IPS-15b (cell line): ENCODE measurements around the gene URAD.
"Not testable (repeated sequence)": the region's sequence is repeated elsewhere in the genome, so short reads cannot be mapped to it uniquely, and the experiment has no call there.

Source experiments
- H3K27me3 ChIP-seq: one replicate; pipeline ENCODE4 v1.6.1; 2013; ENCODE audit warnings: low read length; ENCODE audit not compliant: control insufficient read depth, insufficient read depth
- H3K36me3 ChIP-seq: one replicate; pipeline ENCODE4 v1.6.1; 2013; ENCODE audit warnings: low read length; ENCODE audit not compliant: control insufficient read depth, insufficient read depth
- H3K4me1 ChIP-seq: one replicate; pipeline ENCODE4 v1.6.1; 2013; ENCODE audit warnings: mild to moderate bottlenecking, low read length; ENCODE audit not compliant: control insufficient read depth, insufficient read depth
- H3K4me3 ChIP-seq: one replicate; pipeline ENCODE4 v1.5.1; 2013; ENCODE audit warnings: low read depth, low read length
- H3K9ac ChIP-seq: one replicate; pipeline ENCODE4 v1.6.1; 2013; ENCODE audit warnings: low read depth, mild to moderate bottlenecking, low read length
- H3K9me3 ChIP-seq: one replicate; pipeline ENCODE4 v1.6.1; 2013; ENCODE audit warnings: mild to moderate bottlenecking, low read length; ENCODE audit not compliant: control insufficient read depth, insufficient read depth

URAD gene

DNA sequence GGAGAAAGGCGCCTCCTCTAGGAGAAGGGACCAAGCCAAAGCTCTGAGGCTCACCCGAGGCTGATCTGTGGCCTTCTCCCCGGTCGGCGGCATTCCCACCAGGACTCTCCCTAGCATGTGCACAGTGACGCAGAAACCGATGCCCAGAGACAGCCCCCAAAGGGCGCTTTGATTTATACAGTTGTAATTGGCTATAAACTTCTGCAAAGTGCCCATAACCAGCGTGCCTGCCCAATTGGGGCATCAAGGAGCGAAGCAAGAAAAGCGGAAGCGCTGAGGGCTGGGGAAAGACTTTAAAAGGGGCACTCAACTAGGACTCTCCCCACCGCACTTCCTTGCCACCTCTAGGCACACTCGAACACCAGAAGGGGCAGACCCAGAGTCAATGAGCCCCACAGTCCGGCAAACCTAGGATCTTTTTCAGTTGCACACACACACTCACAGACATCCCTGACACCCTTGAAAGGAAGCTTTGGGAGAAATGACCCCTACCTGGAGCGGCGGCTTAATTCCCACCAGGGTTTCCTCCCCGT lies 21.2 kb downstream of the URAD start:
- peak overlapping the region; percentile 40 for H3K4me3 ChIP-seq
- H3K27me3 ChIP-seq = peaks cover 98% of the 10 kb centered on the region
- H3K36me3 ChIP-seq = no peaks in the 10 kb centered on the region
- H3K4me1 ChIP-seq = peaks cover 22% of the 10 kb centered on the region
- H3K9ac ChIP-seq = no peak overlapping the region
- H3K9me3 ChIP-seq = no peaks in the 10 kb centered on the region

DNA sequence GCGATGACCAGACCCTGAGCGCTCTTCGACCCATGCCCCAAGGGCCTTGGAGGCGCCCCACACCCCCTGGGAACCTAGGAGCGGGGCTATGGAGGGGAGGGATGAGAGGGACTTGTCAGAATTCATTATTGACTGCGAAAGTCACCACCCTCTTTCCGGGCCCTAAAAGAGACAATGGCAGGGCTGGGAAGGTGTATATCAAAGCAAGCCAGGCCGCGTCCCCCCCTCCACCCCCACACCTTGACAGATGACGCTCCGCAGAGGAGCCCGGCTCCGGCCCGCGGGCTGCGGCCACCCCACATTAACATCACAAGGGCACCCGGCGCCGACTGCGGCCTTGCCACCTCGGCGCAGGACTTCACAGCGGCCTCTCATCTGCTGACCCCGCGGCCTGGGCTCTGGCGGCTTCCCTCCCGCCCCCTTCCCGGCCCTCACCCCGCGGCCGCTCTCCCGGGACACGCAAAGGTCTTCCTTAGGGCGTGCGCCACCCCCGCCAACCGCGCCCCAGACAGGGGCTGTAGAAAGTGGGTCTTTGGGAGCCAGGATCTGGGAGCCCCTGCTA lies 21.8 kb downstream of the URAD start:
- H3K9me3 ChIP-seq = no peaks in the 10 kb centered on the region
- H3K4me3 ChIP-seq = peak overlapping the region; percentile 43
- H3K4me1 ChIP-seq = peaks cover 25% of the 10 kb centered on the region
- H3K9ac ChIP-seq = no peak overlapping the region
- H3K36me3 ChIP-seq = no peaks in the 10 kb centered on the region
- peaks cover 98% of the 10 kb centered on the region for H3K27me3 ChIP-seq

DNA sequence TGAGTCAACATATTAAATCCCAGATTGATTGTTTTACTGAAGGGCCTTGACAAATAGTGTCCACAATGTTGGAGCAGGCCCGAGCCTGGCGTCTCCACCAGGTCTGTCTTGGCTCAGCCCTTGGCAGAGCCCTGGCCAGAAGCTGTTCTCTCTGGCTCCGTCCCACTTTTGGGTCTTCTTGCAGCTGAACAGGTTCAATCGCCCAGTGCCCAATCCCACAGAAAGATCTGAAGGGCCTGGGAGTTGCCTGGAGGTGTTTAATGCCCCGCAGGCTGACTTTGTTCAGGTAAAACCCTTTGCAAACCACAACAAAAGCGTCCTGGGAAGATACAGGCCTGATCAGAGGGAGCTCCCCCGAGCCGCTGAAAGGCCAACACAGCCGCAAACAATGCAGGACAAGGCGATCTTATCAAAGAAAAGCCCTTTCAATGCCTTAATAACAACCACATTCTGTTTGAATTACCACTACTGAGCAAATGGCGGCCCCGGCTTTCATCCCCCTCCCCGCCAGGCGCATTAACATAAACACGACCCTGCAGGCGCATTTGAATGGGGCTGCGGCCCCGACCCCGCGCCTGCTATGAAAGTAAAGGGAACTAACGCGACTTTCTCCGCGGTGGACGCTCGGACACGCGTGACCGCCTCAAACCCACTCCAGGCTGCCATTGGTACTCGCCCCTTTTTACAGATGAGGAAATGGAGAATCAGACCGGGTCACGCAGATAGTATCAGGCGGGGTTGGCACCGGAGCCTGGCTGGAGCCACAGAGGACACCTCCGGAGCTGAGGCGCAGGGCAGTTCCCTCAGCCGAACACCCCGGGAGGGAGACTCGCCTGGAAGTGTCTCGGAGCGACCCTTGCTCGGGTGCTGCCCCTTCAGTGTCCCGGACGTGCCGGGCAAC lies 22.5 kb downstream of the URAD start:
- H3K27me3 ChIP-seq = peaks cover 98% of the 10 kb centered on the region
- peak overlapping the region; percentile 43 for H3K4me3 ChIP-seq

DNA sequence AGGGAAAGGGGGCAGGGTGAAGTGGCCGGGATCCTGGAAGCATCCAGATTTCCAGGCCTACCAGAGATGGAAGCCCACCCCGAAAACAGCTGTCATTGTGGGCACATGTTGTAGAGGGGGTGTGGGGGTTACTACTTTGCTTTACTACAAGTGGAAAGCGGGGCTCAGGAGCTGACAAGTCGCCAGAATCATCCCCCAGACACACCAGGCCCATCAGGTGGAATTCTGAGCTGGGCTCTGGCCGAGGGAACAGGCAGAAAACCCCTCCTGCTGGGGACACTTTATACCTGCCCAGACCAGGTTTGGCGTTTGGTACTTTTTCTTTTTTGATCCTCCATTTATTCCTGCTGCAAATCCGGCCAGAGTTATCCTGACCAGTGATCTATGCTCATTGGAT lies 23.2 kb downstream of the URAD start:
- H3K27me3 ChIP-seq = peaks cover 98% of the 10 kb centered on the region
- peaks cover 16% of the 10 kb centered on the region for H3K4me1 ChIP-seq
- H3K9ac ChIP-seq = no peak overlapping the region
- no peaks in the 10 kb centered on the region for H3K9me3 ChIP-seq
- no peak overlapping the region for H3K4me3 ChIP-seq
- no peaks in the 10 kb centered on the region for H3K36me3 ChIP-seq

More for the DNA sequence above, 22.5 kb downstream of the URAD start:
- H3K4me1 ChIP-seq = peaks cover 21% of the 10 kb centered on the region
- H3K9me3 ChIP-seq = no peaks in the 10 kb centered on the region
- H3K36me3 ChIP-seq = no peaks in the 10 kb centered on the region
- no peak overlapping the region for H3K9ac ChIP-seq

DNA sequence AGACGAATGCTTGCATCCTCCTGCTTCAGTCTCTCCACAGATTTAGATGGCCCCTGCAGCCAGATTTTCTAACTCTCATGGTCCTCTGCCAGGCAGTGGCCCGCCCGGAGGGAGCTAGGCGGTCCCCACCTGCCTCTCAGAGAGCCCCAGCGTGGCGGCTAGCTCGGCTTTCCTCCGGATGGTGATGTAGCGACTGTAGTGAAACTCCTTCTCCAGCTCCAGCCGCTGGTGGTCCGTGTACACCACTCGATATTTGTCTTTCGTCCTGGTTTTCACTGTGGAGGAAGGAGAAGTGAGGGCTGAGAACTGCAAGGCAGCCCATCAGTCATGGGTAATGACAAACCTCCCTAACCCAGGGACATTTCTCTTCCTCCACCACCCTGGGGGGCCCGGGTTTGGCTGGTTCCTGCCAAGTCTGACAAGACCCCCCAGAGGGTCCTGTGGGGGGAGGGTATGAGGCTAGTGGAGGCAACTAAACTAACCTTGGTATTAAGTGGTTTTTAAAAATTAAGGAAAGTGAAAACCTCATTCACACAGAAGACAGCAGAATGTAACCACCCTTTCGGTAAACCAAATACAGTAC lies 23.7 kb downstream of the URAD start:
- H3K9me3 ChIP-seq = no peaks in the 10 kb centered on the region
- peaks cover 98% of the 10 kb centered on the region for H3K27me3 ChIP-seq
- H3K36me3 ChIP-seq = no peaks in the 10 kb centered on the region
- H3K4me3 ChIP-seq = peak overlapping the region; percentile 18
- peaks cover 16% of the 10 kb centered on the region for H3K4me1 ChIP-seq
- no peak overlapping the region for H3K9ac ChIP-seq

- peaks cover 98% of the 10 kb centered on the region for H3K27me3 ChIP-seq
- not testable (repeated sequence) for H3K9ac ChIP-seq, H3K36me3 ChIP-seq, H3K9me3 ChIP-seq
- peak overlapping the region; percentile 18 for H3K4me3 ChIP-seq
- peaks cover 14% of the 10 kb centered on the region for H3K4me1 ChIP-seq
These were observed 24.3 kb downstream of the URAD start for GRCh38 chr13:27964206-27964605.

- H3K27me3 ChIP-seq = peaks cover 98% of the 10 kb centered on the region
- no peaks in the 10 kb centered on the region for H3K36me3 ChIP-seq
- H3K9me3 ChIP-seq = no peaks in the 10 kb centered on the region
- peak overlapping the region; percentile 18 for H3K4me3 ChIP-seq
- no peak overlapping the region for H3K9ac ChIP-seq
- H3K4me1 ChIP-seq = peaks cover 14% of the 10 kb centered on the region
These were observed 25.0 kb downstream of the URAD start for GRCh38 chr13:27963491-27963890.

DNA sequence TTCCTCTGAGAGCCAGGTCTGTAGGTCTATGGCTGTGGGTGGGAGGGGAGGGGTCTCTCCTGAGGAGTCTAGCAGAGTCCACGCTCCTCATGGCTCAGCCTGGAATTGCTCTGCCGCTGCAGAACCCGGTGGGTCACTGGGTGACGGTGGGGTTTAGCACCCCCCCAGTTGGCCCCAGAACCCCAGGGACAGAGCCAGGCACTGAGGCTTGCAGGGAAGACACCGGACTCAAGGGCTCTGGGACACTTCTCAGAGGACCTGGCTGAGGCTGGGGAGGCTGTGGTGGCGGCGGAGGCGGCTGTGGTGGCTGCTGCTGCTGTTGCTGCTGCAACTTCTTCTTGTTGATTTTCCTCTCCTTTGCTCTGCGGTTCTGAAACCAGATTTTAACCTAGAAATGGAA lies 25.5 kb downstream of the URAD start:
- peaks cover 98% of the 10 kb centered on the region for H3K27me3 ChIP-seq
- no peaks in the 10 kb centered on the region for H3K9me3 ChIP-seq
- no peak overlapping the region for H3K9ac ChIP-seq

DNA sequence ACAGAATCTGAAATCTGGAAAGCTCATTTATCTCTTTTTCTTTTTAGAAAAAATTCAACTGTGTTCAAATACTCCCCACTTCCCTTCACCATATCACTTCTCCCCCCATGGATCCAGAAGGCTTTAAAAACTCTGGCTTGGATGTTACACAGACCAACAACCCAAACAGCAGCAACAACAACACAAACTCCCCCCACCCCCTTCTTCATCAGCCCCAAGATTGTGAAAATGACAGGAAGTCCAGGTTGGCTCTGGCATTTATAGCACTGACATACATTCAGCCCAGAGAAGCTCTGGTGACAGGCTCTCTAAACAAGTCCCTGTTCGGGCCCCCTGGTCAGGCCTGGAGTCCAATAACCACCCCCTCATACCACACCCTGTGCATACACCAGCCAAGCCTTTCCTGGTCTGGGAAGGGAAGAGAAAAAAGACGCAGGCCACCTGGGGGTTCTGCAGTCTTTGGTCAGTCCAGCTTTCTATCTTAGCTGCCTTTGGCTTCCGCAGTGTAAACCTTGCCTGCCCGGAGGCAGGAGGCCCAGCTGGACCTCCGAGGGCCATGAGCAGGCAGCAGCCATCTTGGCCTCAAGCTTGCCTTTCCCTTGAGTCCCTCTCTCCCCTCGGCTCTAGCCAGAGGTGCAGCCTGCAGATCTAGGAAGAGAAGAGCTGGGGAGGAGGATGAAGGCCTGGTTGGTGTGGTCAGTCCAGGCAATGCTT lies 26.2 kb downstream of the URAD start:
- H3K27me3 ChIP-seq = peaks cover 98% of the 10 kb centered on the region

More for the DNA sequence above, 25.5 kb downstream of the URAD start:
- H3K36me3 ChIP-seq = no peaks in the 10 kb centered on the region
- H3K4me1 ChIP-seq = peaks cover 14% of the 10 kb centered on the region
- peak overlapping the region; percentile 18 for H3K4me3 ChIP-seq

GRCh38 chr13:27961227-27962085 lies 27.0 kb downstream of the URAD start:
- no peaks in the 10 kb centered on the region for H3K9me3 ChIP-seq
- H3K4me3 ChIP-seq = no peak overlapping the region
- no peaks in the 10 kb centered on the region for H3K36me3 ChIP-seq
- peaks cover 14% of the 10 kb centered on the region for H3K4me1 ChIP-seq
- H3K9ac ChIP-seq = no peak overlapping the region
- peaks cover 100% of the 10 kb centered on the region for H3K27me3 ChIP-seq

More for the DNA sequence above, 26.2 kb downstream of the URAD start:
- Histone ChIP-seq H3K9me3 (no peaks in the 10 kb centered on the region), H3K4me3 (peak overlapping the region; percentile 26), H3K36me3 (no peaks in the 10 kb centered on the region), H3K9ac (no peak overlapping the region), H3K4me1 (peaks cover 14% of the 10 kb centered on the region)
